Keratinocyte (primary cell): ENCODE data around the gene IGFL2.

Experiments used
- EZH2 ChIP-seq: IDR thresholded peaks from one replicate; pipeline ENCODE4 v1.6.1; 2012; ENCODE audit warnings: inconsistent platforms, mild to moderate bottlenecking, low read length, moderate library complexity
- TF ChIP-seq, protein P1 (sequence below), 3 experiments: IDR thresholded peaks in 1 of 3; conservative IDR thresholded peaks in 1 of 3; optimal IDR thresholded peaks in 1 of 3; 2 replicates in 2 of 3; 3 replicates in 1 of 3; pipeline versions ENCODE3 to v1.5.1; 2011; ENCODE audit warnings: low read length in 3 of 3, mild to moderate bottlenecking in 3 of 3, moderate library complexity in 2 of 3, control low read depth in 1 of 3, inconsistent platforms in 1 of 3; ENCODE audit not compliant: insufficient read depth in 2 of 3; ENCODE audit errors: extremely low read depth in 1 of 3

DNA sequence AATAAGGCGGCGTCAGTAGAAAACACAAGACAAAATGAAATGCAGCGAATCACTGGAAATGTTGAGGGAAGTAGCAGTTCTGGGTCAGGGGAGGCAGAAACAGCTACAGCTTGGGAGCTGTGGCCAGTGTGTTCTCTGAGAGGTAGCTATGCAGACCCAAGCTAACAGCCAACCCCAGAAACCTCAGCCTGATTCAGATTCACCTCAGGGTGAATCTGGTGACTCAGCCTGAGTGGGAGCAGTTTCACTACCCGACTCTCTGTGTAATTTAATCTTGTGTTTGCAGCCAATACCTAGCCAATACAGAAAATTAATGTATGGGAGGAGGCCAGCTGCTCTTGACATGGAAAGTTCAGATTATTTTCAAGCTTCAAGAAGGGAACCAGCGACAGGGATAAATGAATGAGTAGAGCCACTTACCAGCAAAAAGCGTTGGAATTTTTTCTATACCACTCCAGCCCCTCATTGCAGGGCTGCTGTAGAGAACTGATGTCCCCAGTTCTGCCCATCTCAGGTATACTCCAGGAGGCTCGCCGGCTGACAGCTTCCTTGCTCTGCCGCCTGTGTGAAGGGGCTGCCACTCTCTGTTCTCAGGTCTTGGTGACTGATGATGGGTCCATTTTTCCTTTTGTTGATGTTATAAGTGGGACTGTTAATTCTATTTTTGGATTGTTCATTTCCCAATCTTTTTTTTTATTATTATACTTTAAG is 32.5 kb upstream of the IGFL2 start:
- TF ChIP-seq EZH2, result no peak
- TF ChIP-seq, protein P1, sequence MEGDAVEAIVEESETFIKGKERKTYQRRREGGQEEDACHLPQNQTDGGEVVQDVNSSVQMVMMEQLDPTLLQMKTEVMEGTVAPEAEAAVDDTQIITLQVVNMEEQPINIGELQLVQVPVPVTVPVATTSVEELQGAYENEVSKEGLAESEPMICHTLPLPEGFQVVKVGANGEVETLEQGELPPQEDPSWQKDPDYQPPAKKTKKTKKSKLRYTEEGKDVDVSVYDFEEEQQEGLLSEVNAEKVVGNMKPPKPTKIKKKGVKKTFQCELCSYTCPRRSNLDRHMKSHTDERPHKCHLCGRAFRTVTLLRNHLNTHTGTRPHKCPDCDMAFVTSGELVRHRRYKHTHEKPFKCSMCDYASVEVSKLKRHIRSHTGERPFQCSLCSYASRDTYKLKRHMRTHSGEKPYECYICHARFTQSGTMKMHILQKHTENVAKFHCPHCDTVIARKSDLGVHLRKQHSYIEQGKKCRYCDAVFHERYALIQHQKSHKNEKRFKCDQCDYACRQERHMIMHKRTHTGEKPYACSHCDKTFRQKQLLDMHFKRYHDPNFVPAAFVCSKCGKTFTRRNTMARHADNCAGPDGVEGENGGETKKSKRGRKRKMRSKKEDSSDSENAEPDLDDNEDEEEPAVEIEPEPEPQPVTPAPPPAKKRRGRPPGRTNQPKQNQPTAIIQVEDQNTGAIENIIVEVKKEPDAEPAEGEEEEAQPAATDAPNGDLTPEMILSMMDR (optimal IDR thresholded peaks at IDR 0.05 in 1 of 3, IDR thresholded peaks at IDR 0.05 in 1 of 3, conservative IDR thresholded peaks at IDR 0.05 in 1 of 3; ENCODE audit: extremely low read depth in 1 of 3, insufficient read depth in 2 of 3, low read length in 3 of 3), result no peak
